Measurements from ENCODE around the gene OLFML1.

OLFML1 gene

GRCh38 chr11:7559398-7560283 lies 74.3 kb downstream of the OLFML1 start:
- no peak for DNase-seq (ENCODE audit: low read depth)

Data from EH (cell line).